Mononuclear cell (primary cell): ENCODE results near the gene ADAMTS20. TPM values are rescaled to one million over a fixed set of nuclear protein-coding genes. Genes with fewer than 3 reads are reported as not detected.
"Not testable (repeated sequence)": the region's sequence is repeated elsewhere in the genome, so short reads cannot be mapped to it uniquely, and the experiment has no call there.

Source experiments
- H3K27me3 ChIP-seq: 2 replicates; pipeline ENCODE4 v1.6.0; 2011; ENCODE audit warnings: low read length, control low read depth; ENCODE audit not compliant: insufficient read depth
- H3K4me1 ChIP-seq: 2 replicates; pipeline ENCODE4 v1.5.1; 2011; ENCODE audit warnings: mild to moderate bottlenecking, low read length, control low read depth; ENCODE audit not compliant: insufficient read depth
- H3K4me3 ChIP-seq: 2 replicates; pipeline ENCODE4 v1.5.1; 2011; ENCODE audit warnings: mild to moderate bottlenecking, low read length, moderate library complexity
- H3K9me3 ChIP-seq: 2 replicates; pipeline ENCODE4 v1.5.1; 2011; ENCODE audit warnings: low read depth, mild to moderate bottlenecking, control low read depth, low read length
- total RNA-seq: library from RNA; depleted of rRNA; stranded (reverse); fragments of >200 nt; gene quantifications from one replicate; pipeline ENCODE4 v1.2.3, GENCODE V29; 2012

ADAMTS20 gene
- total RNA-seq, 1 donor = not detected

GRCh38 chr12:43550831-43551271 lies 1.2 kb downstream of the ADAMTS20 start:
- no peaks in the 10 kb centered on the region for H3K4me1 ChIP-seq
- H3K9me3 ChIP-seq = peaks cover 9% of the 10 kb centered on the region
- no peak overlapping the region for H3K4me3 ChIP-seq
- H3K27me3 ChIP-seq = peaks cover 31% of the 10 kb centered on the region

- H3K4me3 ChIP-seq = no peak overlapping the region
- H3K4me1 ChIP-seq = no peaks in the 10 kb centered on the region
- no peaks in the 10 kb centered on the region for H3K27me3 ChIP-seq
- no peaks in the 10 kb centered on the region for H3K9me3 ChIP-seq
Observed at GRCh38 chr12:43544703-43545102, 7.3 kb downstream of the ADAMTS20 start.

- H3K9me3 ChIP-seq = no peaks in the 10 kb centered on the region
- no peaks in the 10 kb centered on the region for H3K4me1 ChIP-seq
- H3K27me3 ChIP-seq = no peaks in the 10 kb centered on the region
- no peak overlapping the region for H3K4me3 ChIP-seq
Observed at GRCh38 chr12:43540470-43540869, 11.5 kb downstream of the ADAMTS20 start.

- H3K27me3 ChIP-seq, H3K4me3 ChIP-seq, H3K4me1 ChIP-seq, H3K9me3 ChIP-seq: not testable (repeated sequence)
Observed at GRCh38 chr12:43537675-43538074, 14.3 kb downstream of the ADAMTS20 start.

GRCh38 chr12:43516045-43516444 lies 36.0 kb downstream of the ADAMTS20 start:
- Histone ChIP-seq H3K4me3 (no peak overlapping the region), H3K27me3 (no peaks in the 10 kb centered on the region), H3K4me1 (no peaks in the 10 kb centered on the region), H3K9me3 (no peaks in the 10 kb centered on the region)

- Histone ChIP-seq H3K9me3 (no peaks in the 10 kb centered on the region), H3K4me1 (no peaks in the 10 kb centered on the region), H3K27me3 (no peaks in the 10 kb centered on the region), H3K4me3 (no peak overlapping the region)
Observed at GRCh38 chr12:43501703-43502102, 50.3 kb downstream of the ADAMTS20 start.

GRCh38 chr12:43493261-43493797 lies 58.7 kb downstream of the ADAMTS20 start:
- no peaks in the 10 kb centered on the region for H3K9me3 ChIP-seq
- no peaks in the 10 kb centered on the region for H3K4me1 ChIP-seq
- H3K27me3 ChIP-seq = no peaks in the 10 kb centered on the region
- no peak overlapping the region for H3K4me3 ChIP-seq

- no peak overlapping the region for H3K4me3 ChIP-seq
- H3K4me1 ChIP-seq = no peaks in the 10 kb centered on the region
- no peaks in the 10 kb centered on the region for H3K9me3 ChIP-seq
- H3K27me3 ChIP-seq = no peaks in the 10 kb centered on the region
Observed at GRCh38 chr12:43482311-43483085, 69.5 kb downstream of the ADAMTS20 start.

- H3K9me3 ChIP-seq = no peaks in the 10 kb centered on the region
- H3K27me3 ChIP-seq = no peaks in the 10 kb centered on the region
- H3K4me3 ChIP-seq = no peak overlapping the region
Observed at GRCh38 chr12:43480591-43480990, 71.4 kb downstream of the ADAMTS20 start.

GRCh38 chr12:43462741-43463140 lies 89.3 kb downstream of the ADAMTS20 start:
- no peaks in the 10 kb centered on the region for H3K27me3 ChIP-seq
- H3K4me3 ChIP-seq = no peak overlapping the region
- H3K9me3 ChIP-seq = no peaks in the 10 kb centered on the region
- no peaks in the 10 kb centered on the region for H3K4me1 ChIP-seq

More at GRCh38 chr12:43480591-43480990, 71.4 kb downstream of the ADAMTS20 start:
- H3K4me1 ChIP-seq = no peaks in the 10 kb centered on the region

- no peaks in the 10 kb centered on the region for H3K4me1 ChIP-seq
- H3K9me3 ChIP-seq = no peaks in the 10 kb centered on the region
- no peaks in the 10 kb centered on the region for H3K27me3 ChIP-seq
- no peak overlapping the region for H3K4me3 ChIP-seq
Observed at GRCh38 chr12:43462080-43462479, 89.9 kb downstream of the ADAMTS20 start.

- no peaks in the 10 kb centered on the region for H3K27me3 ChIP-seq
- H3K4me3 ChIP-seq = no peak overlapping the region
- no peaks in the 10 kb centered on the region for H3K4me1 ChIP-seq
- H3K9me3 ChIP-seq = no peaks in the 10 kb centered on the region
Observed at GRCh38 chr12:43459285-43459684, 92.7 kb downstream of the ADAMTS20 start.

GRCh38 chr12:43453761-43454160 lies 98.2 kb downstream of the ADAMTS20 start:
- H3K4me3 ChIP-seq = no peak overlapping the region
- no peaks in the 10 kb centered on the region for H3K4me1 ChIP-seq
- no peaks in the 10 kb centered on the region for H3K27me3 ChIP-seq
- H3K9me3 ChIP-seq = no peaks in the 10 kb centered on the region

GRCh38 chr12:43444940-43445564 lies 107.0 kb downstream of the ADAMTS20 start:
- no peaks in the 10 kb centered on the region for H3K4me1 ChIP-seq
- no peaks in the 10 kb centered on the region for H3K9me3 ChIP-seq
- no peaks in the 10 kb centered on the region for H3K27me3 ChIP-seq
- no peak overlapping the region for H3K4me3 ChIP-seq

GRCh38 chr12:43436597-43436996 lies 115.4 kb downstream of the ADAMTS20 start:
- H3K27me3 ChIP-seq = no peaks in the 10 kb centered on the region
- no peak overlapping the region for H3K4me3 ChIP-seq
- no peaks in the 10 kb centered on the region for H3K9me3 ChIP-seq
- H3K4me1 ChIP-seq = no peaks in the 10 kb centered on the region
